GDM1 (cell line): ENCODE measurements around the gene CFAP299.
A peak's percentile ranks its signal among the peaks of the same experiment; 100 is the strongest.

ENCODE experiments used
- DNase-seq: peaks from one replicate; lab custom pipeline; 2025; lab: John Stamatoyannopoulos, UW

CFAP299 gene

DNA sequence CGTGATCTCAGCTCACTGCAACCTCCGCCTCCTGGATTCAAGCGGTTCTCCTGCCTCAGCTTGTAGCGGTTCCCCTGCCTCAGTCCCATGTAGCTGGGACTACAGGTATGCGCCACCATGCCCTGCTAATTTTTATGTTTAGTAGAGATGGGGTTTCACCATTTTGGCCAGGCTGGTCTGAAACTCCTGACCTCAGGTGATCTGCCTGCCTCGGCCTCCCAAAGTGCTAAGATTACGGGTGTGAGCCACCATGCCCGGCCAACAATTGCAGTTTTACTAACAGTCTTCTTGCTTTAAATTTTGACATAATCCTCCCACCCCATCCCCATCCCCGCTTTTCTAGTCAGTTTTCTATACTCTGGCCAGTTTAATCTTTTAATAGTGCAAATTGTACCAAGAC, 112.0 kb downstream of the CFAP299 start:
- no peak for DNase-seq

DNA sequence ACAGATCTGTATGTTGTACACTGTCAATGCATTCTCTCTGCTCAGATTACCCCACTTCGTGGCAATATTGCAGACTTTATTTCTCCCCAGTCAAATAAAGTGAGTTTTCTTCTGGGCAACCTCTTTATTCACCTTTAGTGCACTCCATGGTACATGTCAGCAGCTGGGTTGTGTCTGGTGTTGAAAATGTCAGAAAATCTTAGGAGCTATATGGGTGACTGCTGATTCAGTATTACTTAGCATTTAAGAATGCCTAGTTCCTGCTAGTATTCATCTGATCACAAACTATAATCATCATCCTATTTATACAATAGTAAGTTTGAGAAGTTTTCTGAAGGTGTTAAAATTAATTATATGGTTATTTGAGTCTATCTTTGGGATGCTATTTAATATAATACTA, 112.5 kb downstream of the CFAP299 start:
- DNase-seq: no peak

DNA sequence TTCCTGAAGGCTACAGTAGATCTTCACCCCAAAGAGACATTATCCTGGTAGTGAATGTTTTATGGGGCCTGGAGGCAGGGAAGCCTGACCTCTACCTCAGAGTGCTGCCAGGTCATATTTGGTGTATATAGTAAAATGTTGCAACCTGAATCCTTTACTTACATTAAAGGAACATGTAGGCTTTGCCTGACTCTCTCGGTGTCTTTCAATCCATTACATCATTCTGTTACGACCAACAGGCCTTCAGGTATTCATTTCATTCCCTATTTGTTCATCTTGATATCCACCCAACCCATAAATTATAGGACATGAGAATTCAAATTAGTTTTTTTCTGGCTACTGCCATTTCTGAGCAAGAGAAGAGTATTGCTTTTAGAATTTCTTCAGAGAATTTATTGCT, 116.5 kb downstream of the CFAP299 start:
- DNase-seq: no peak

- no peak for DNase-seq
Measured at GRCh38 chr4:80452768-80453167, 117.2 kb downstream of the CFAP299 start.

GRCh38 chr4:80454040-80454439, 118.5 kb downstream of the CFAP299 start:
- no peak for DNase-seq

- DNase-seq: no peak
Measured at GRCh38 chr4:80454556-80454955, 119.0 kb downstream of the CFAP299 start.

DNA sequence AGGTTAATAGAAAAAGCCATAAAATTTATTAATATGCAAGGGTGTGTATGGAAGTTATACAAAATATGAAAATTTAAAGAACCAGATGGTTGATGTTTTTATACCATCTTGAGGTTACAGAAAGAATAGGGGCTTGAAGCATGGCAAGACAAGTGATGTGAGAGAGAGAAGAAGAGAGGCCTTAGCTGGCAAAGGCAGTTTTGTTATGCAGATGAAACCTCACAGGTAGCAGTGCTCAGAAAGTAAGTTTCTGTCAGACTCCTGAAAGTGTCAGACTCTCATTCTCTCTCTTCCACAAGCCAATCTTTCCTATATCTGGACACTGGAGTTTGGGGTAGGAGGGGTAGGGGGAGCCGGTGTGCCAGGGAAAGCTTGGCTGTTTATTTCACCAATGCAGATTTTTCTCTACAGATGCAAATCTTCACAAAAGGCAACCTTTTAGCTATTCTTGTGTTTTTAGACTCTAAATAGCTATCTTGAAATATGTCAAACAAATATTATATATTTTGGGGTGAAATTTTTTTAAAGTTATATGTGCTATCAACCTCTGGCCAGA, 124.5 kb downstream of the CFAP299 start:
- DNase-seq: no peak

GRCh38 chr4:80461412-80461811, 125.9 kb downstream of the CFAP299 start:
- no peak for DNase-seq

DNA sequence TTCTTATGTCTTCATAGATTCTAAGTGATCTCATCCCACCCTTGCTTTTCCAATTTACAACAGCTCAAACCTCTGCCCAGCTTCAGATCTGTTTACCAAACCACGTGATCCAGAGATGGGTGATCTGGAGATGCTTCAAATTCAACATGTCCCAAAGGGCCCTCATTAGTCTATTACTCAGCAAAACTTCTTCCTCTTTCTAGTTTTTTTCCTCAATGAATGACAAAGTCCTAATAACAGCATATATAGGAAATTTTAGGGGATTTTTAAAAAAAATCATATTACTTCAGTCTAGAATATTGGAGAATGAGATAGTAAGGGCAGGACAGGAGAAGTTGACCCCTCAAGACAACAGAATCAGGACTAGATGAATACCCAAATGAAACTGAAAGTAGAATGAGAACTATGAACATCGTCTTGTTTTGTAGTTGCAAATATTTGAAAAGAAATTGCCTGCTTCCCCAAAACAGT, 127.1 kb downstream of the CFAP299 start:
- DNase-seq: no peak

DNA sequence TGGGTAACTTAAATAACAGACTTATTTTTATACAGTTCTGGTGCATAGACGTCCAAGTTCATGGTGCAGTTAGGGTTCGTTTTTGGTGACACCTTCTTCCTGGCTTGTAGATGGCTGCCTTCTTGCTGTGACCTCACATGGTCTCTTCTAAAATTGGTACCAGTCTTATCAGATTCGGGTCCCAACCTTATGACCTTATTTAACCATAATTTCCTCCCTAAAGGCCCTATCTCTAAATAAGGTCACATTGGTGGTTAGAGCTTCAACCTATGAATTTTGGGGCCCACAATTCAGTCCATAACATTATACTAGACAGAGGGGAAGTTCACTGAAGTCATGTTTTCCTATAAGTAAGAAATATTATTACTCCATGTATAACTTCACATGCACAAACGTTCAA, 128.0 kb downstream of the CFAP299 start:
- DNase-seq: no peak

DNA sequence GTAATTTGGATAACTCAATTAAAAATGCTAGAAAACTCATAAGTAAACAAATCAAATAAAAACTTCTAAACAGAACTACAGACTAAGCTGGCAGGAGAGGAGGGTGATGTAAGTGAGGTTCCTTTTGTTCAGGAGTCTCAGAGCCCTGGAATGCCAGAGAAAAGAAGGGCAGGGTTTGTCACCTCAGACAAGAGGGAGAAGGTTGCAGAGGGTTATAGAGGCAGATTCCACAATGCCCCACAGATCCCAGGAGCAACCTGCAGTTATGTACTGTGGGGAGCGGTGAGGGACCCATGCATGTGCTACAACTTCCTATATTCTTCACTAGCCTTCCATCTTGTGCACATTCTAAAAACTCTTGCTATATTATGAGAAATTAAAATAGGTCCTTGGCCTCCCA, 129.7 kb downstream of the CFAP299 start:
- no peak for DNase-seq

- DNase-seq: no peak
Measured at GRCh38 chr4:80465736-80466135, 130.2 kb downstream of the CFAP299 start.

- no peak for DNase-seq
Measured at GRCh38 chr4:80466618-80467017, 131.1 kb downstream of the CFAP299 start.

- no peak for DNase-seq
Measured at GRCh38 chr4:80471756-80472155, 136.2 kb downstream of the CFAP299 start.

DNA sequence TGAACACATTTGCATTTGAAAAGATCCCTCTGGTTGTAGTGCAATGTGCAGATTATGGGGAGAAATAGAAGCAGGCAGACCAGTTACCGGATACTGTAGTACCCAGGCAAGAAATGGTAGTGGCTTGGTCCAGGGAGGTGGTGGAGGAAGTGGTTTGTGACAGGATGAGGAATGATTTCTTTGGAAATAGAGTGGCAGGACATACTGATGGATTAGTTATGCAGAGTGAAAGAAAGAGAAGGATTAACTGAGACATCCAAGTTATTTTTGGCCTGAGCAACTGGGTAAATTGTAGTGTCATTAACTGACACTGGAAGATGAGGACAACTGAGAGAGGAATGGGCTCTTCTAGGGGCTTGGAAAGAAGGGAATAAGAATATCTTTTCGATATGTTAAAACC, 139.7 kb downstream of the CFAP299 start:
- no peak for DNase-seq

GRCh38 chr4:80475798-80476197, 140.3 kb downstream of the CFAP299 start:
- DNase-seq: no peak

GRCh38 chr4:80484712-80485111, 149.2 kb downstream of the CFAP299 start:
- DNase-seq: no peak

DNA sequence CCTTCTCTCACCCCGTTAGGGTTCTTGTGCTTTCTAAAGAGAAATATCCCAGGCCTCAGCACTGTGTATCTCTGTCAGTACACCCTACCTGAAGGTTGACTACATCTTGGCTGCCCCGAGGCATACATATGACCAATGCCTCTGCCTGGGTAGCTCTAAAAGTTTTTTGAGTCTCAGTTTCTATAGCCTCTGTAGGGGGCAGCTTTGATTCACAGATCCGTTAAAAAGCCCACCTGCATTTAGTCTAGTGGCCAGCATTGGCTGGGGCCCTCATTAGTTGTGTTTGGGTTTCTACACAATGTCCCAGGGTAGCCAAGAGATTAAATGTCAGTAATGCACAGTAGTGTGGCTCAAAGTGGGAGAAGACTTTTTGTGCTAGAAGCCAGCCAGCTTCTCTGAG, 151.1 kb downstream of the CFAP299 start:
- no peak for DNase-seq

DNA sequence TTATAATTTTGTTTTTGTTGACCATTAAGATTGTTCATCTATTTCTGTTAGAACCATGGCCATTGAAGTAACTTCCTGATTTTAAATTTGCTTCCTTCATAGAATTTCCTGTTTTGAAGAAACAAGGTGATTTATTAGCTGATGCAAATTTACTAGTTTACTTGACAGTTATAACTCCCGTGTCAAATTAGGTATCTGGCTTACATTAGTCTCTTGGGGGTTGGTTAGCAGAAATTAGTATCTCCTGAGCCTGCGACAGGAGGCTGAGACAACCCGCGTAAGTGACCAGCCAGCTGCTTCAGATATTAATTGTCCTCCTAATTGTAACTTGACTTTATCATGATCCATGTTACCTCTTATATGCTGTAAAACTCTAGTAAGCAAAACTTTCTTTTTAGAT, 154.3 kb downstream of the CFAP299 start:
- no peak for DNase-seq

DNA sequence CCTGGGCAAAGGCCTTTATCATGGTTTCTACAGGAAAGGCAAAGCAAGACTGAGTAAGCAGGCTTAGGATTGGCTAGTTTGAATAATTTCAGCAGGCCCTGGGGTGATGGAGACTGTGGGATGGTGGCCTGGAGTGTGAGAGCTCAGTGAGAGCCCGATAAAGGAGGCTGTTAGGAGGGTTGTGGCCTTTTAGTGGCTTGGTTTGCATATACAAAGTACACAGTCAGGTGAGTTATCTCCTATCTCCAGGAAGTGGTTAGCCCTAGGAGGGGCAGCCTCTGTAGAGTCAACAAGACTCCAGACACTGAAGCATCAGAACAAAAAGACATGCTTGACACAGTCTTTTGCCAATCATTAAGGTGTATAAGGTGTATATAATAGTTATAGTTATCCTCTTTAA, 157.2 kb downstream of the CFAP299 start:
- DNase-seq: no peak

DNA sequence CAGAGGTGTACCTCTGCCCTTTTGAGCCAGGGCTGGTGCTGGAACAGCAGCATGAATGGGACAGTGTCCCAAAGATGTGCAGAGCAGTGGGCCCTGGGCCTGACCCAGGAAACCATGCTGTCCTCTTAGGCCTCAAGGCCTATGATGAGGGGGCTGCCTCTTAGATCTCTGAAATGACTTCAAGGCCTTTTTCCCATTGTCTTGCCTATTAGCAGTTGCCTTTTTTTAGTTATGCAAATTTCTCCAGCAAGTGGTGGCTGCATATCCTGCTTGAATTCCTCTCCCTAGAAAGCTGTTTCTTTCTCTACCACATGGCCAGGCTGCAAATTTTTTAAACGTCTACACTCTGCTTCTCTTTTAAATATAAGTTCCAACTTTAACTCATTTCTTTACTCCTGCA, 160.3 kb downstream of the CFAP299 start:
- no peak for DNase-seq

DNA sequence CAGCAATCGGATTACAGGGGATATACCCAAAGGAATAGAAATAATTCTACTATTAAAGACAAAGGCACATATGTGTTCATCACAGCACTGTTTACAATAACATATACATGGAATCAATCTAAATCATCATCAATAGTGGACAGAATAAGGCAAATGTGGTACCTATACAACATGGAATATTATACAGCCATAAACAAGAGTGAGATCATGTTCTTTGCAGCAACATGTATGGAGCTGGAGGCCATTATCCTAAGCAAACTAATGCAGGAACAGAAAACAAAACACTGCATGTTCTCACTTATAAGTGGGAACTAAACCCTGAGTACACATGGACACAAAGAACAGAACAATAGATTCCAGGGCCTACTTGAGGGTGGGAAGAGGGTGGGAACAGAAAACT, 163.2 kb downstream of the CFAP299 start:
- DNase-seq: no peak

- peak; percentile 2 for DNase-seq
Measured at GRCh38 chr4:80500613-80501012, 165.1 kb downstream of the CFAP299 start.

GRCh38 chr4:80507077-80507476, 171.5 kb downstream of the CFAP299 start:
- no peak for DNase-seq

- DNase-seq: no peak
Measured at GRCh38 chr4:80507507-80507906, 172.0 kb downstream of the CFAP299 start.
